MCF 10A (cell line): ENCODE measurements around the gene PTPRE. TPM values are rescaled to one million over a fixed set of nuclear protein-coding genes. Genes with fewer than 3 reads are reported as not detected.

ENCODE experiments used
- BruUV-seq: library from RNA; stranded (reverse); fragments of 400-500 nt; replicated peaks from 2 replicates; lab custom pipeline; 2021; lab: Mats Ljungman, UMichigan
- CTCF ChIA-PET: fragments of 300-600 bp; sonication (Branson Sonifier 250); formaldehyde crosslinking; extraction: SDS; loops from one replicate; lab custom pipeline; 2021; ENCODE audit warnings: antibody characterized with exemption, inconsistent platforms; lab: Yijun Ruan, JAX
- POLR2A ChIA-PET: fragments of 300-600, 350-650 bp; sonication (Branson Sonifier 250); formaldehyde crosslinking; extraction: SDS; loops from one replicate; lab custom pipeline; 2020; ENCODE audit warnings: antibody characterized with exemption, inconsistent platforms; lab: Yijun Ruan, JAX
- DNase-seq: peaks from one replicate; pipeline ENCODE4 v3.0.0-alpha.2; 2018; ENCODE audit not compliant: unreplicated experiment
- H3K27ac Mint-ChIP-seq: one replicate; pipeline ENCODE4 v1.8.0; 2022; ENCODE audit warnings: mild to moderate bottlenecking, low read depth, mixed read lengths; ENCODE audit not compliant: unreplicated experiment
- H3K27me3 Mint-ChIP-seq: one replicate; pipeline ENCODE4 v1.8.0; 2022; ENCODE audit warnings: mixed read lengths; ENCODE audit not compliant: insufficient read depth, unreplicated experiment
- H3K36me3 Mint-ChIP-seq: one replicate; pipeline ENCODE4 v1.8.0; 2022; ENCODE audit warnings: mild to moderate bottlenecking, moderate library complexity, mixed read lengths; ENCODE audit not compliant: insufficient read depth, unreplicated experiment
- H3K4me1 Mint-ChIP-seq: one replicate; pipeline ENCODE4 v1.8.0; 2022; ENCODE audit warnings: mixed read lengths; ENCODE audit not compliant: insufficient read depth, unreplicated experiment
- H3K4me3 Mint-ChIP-seq: one replicate; pipeline ENCODE4 v1.8.0; 2022; ENCODE audit warnings: mild to moderate bottlenecking, moderate library complexity, mixed read lengths; ENCODE audit not compliant: unreplicated experiment
- H3K9me3 Mint-ChIP-seq: one replicate; pipeline ENCODE4 v1.8.0; 2022; ENCODE audit warnings: mixed read lengths; ENCODE audit not compliant: unreplicated experiment
- intact Hi-C: fragments of 100-400 bp; cut with micrococcal nuclease; formaldehyde crosslinking; loops from 2 replicates; pipeline ENCODE4 v1.14.1; 2022
- total RNA-seq: library from RNA; stranded (reverse); gene quantifications from 2 replicates; pipeline ENCODE4 v1.2.3, GENCODE V29; 2022
- TF ChIP-seq, protein P1 (sequence below): fragments of 200-600 bp; IDR thresholded peaks from one replicate; pipeline ENCODE4 v1.8.0; 2022; ENCODE audit warnings: antibody characterized with exemption, mild to moderate bottlenecking; ENCODE audit not compliant: unreplicated experiment

PTPRE gene
- total RNA-seq, 1 experiment from 2014 or later = 34.6 TPM

DNA sequence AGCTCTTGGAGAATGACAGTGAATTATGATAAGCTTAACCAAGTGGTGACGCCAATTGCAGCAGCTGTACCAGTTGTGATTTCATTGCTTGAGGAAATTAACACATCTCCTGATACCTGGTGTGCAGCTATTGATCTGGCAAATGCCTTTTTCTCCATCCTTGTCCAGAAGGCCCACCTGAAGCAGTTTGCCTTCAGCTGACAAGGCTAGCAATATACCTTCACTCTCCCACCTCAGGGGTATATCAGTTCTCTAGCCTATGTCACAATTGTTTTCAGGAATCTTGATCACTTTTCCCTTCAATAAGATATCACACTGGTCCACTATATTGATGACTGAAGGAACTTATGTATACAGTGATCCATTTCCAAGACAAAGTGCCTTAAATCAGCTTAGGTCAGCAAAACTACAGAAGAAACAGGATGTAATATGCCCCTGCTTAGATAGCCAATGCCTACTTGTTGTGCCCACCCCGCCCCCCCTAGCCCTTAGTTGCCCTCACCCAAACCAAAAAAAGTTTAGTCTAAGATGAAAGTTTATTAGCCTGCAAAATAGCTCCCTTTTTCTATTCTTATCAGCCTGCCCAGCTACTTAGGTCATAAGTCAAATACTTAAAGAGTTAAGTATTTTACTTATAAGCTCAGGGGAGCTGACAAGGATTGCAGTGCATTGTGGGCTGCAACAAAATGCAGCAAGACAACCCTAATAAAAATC, 45.1 kb downstream of the PTPRE start:
- no TSS peak for BruUV-seq
- no peaks in the 10 kb centered on the region for H3K36me3 Mint-ChIP-seq
- POLR2A ChIA-PET = interaction anchor here (0.6 kb wide), 1 partner anchor 60 kb away, joined by 3 read pairs; no protein-coding TSS in a partner anchor
- TF ChIP-seq, protein P1, sequence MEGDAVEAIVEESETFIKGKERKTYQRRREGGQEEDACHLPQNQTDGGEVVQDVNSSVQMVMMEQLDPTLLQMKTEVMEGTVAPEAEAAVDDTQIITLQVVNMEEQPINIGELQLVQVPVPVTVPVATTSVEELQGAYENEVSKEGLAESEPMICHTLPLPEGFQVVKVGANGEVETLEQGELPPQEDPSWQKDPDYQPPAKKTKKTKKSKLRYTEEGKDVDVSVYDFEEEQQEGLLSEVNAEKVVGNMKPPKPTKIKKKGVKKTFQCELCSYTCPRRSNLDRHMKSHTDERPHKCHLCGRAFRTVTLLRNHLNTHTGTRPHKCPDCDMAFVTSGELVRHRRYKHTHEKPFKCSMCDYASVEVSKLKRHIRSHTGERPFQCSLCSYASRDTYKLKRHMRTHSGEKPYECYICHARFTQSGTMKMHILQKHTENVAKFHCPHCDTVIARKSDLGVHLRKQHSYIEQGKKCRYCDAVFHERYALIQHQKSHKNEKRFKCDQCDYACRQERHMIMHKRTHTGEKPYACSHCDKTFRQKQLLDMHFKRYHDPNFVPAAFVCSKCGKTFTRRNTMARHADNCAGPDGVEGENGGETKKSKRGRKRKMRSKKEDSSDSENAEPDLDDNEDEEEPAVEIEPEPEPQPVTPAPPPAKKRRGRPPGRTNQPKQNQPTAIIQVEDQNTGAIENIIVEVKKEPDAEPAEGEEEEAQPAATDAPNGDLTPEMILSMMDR = no peak
- H3K4me1 Mint-ChIP-seq = peaks cover 20% of the 10 kb centered on the region
- no peak for DNase-seq
- no peak overlapping the region for H3K27ac Mint-ChIP-seq
- CTCF ChIA-PET = interaction anchor here (1.3 kb wide), 1 partner anchor 46 kb away, joined by 6 read pairs; no protein-coding TSS in a partner anchor
- no peaks in the 10 kb centered on the region for H3K27me3 Mint-ChIP-seq
- intact Hi-C loops = no loop called here
- no peaks in the 10 kb centered on the region for H3K9me3 Mint-ChIP-seq
- H3K4me3 Mint-ChIP-seq = no peak overlapping the region

DNA sequence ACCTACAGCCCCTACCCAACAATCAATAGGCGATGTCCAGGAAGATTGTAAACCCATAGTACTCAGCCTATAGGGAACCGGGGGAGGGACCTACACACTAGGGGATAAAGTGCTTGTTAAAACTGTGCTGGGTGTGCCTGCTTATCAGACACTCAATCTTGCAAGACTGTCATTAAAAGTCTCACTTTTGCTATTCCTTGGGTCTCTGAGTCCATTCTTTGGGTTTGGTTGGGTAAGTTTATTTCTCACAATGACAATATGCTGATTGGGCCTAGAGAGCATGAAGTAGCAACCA, 45.6 kb downstream of the PTPRE start:
- no TSS peak for BruUV-seq
- Mint-ChIP-seq H3K4me1 (peaks cover 15% of the 10 kb centered on the region), H3K27ac (no peak overlapping the region), H3K36me3 (no peaks in the 10 kb centered on the region), H3K9me3 (no peaks in the 10 kb centered on the region), H3K27me3 (no peaks in the 10 kb centered on the region), H3K4me3 (no peak overlapping the region)
- TF ChIP-seq, protein P1 = no peak
- POLR2A ChIA-PET = no interaction called here
- intact Hi-C loops = no loop called here
- CTCF ChIA-PET = interaction anchor here (1.3 kb wide), 1 partner anchor 47 kb away, joined by 6 read pairs; no protein-coding TSS in a partner anchor
- DNase-seq = no peak

DNA sequence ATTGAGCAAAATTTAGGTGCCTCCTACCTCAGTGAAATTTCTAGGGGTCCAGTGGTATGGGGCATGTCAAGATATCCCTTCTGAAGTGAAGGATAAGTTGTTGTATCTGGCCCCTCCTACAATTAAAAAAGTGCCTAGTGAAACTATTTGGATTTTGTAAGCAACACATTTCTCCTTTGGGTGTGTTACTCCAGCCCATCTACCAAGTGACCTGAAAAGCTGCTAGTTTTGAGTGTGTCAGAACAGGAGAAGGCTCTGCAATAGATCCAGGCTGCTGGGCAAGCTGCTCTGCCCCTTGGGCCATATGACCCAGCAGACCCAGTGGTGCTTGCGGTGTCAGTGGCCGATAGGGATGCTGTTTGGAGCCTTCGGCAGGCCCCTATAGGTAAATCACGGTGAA, 46.0 kb downstream of the PTPRE start:
- ChIA-PET POLR2A (no interaction called here), CTCF (no interaction called here)
- intact Hi-C loops = no loop called here
- H3K36me3 Mint-ChIP-seq = no peaks in the 10 kb centered on the region
- H3K9me3 Mint-ChIP-seq = no peaks in the 10 kb centered on the region
- H3K27ac Mint-ChIP-seq = no peak overlapping the region
- peaks cover 13% of the 10 kb centered on the region for H3K4me1 Mint-ChIP-seq
- no peak for DNase-seq
- no peak overlapping the region for H3K4me3 Mint-ChIP-seq
- TF ChIP-seq, protein P1 = no peak
- BruUV-seq = no TSS peak
- H3K27me3 Mint-ChIP-seq = no peaks in the 10 kb centered on the region

DNA sequence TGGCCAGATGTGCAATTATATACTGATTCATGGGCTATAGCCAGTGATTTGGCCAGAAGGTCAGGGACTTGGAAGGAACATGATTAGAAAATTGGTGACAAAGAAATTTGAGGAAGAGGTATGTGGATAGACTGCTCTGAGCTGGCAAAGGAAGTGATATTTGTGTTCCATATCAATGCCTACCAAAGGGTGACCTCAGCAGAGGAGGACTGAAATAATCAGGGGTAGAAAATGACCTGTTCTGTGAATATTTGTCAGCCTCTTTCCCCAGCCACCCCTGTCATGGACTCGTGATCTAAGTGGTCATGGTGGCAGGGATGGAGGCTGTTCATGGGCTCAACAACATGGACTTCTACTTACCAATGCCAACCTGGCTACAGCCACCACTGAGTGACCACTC, 47.0 kb downstream of the PTPRE start:
- TF ChIP-seq, protein P1 = no peak
- Mint-ChIP-seq H3K4me1 (peaks cover 4% of the 10 kb centered on the region), H3K9me3 (no peaks in the 10 kb centered on the region), H3K27ac (no peak overlapping the region), H3K4me3 (no peak overlapping the region), H3K36me3 (no peaks in the 10 kb centered on the region), H3K27me3 (no peaks in the 10 kb centered on the region)
- no TSS peak for BruUV-seq
- intact Hi-C loops = no loop called here
- ChIA-PET CTCF (no interaction called here), POLR2A (no interaction called here)
- DNase-seq = no peak
